HG03442 (cell line): ENCODE measurements around the gene MARCHF2.

Experiments
- ATAC-seq: cut with Tn5 transposase; IDR thresholded peaks from one replicate; pipeline ENCODE4 v1.9.1; 2021; ENCODE audit warnings: mild to moderate bottlenecking, moderate library complexity; ENCODE audit not compliant: unreplicated experiment

The MARCHF2 gene

GRCh38 chr19:8473648-8474476 lies 60.8 kb downstream of the MARCHF2 start:
- ATAC-seq: peak; percentile 42

- ATAC-seq: no peak
Observed at GRCh38 chr19:8475005-8475404, 61.9 kb downstream of the MARCHF2 start.

DNA sequence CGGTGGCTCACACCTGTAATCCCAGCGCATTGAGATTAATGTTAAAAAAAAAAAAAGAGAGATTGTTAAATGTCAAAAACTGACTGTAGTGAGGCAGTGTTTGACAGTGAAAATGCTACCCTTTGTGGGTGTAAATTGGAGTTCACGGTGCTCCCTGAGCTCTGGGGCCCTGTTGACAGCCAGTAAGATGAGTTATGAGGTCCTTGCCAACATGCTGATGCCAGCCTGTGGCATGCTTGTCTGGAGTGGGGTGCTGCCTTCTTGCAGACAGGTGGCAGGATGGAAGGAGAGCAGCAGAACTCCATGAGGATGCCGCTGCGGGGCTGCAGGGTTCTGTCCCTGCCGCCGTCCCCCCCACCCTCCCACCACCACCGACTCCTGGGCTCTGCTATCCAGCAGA lies 63.4 kb downstream of the MARCHF2 start:
- ATAC-seq: no peak

DNA sequence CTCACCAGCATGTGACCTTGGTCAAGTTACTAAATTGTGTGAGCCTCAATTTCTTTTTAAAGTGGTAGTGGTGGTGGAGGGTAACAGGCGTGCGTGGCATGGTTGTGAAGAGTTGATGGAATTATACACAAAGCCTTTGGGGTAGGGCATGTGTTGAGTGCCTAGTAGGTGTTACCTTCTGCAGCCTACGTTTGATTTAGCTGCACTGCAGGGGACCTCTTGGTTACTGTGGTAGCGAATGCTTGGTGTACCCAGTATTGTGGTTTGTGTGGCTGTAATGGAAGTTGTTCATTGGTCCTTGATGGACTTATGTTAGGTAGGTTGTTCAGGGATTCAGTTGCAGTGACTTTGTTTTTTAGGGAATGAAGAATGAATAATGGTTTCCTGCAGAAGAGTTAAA lies 64.8 kb downstream of the MARCHF2 start:
- no peak for ATAC-seq

DNA sequence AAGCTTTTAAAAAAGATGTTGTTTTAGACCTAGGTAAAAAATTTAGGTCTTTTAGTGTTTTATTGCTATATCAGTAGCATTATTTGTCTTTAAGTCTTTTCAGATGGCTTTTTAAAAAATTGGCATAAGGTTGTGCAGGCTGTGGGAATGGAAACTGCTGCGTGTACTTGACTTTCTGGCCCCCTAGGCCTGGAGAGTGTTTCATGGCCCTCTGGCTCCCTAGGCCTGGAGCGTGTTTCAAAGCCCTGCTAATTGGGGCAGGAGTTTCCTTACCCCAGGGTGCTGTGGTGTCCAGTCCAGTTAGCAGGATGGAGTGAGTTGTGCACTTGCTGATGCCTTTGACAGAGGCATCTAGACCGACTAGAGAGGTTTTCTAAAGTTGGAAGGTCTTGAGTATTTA lies 65.5 kb downstream of the MARCHF2 start:
- ATAC-seq: no peak

DNA sequence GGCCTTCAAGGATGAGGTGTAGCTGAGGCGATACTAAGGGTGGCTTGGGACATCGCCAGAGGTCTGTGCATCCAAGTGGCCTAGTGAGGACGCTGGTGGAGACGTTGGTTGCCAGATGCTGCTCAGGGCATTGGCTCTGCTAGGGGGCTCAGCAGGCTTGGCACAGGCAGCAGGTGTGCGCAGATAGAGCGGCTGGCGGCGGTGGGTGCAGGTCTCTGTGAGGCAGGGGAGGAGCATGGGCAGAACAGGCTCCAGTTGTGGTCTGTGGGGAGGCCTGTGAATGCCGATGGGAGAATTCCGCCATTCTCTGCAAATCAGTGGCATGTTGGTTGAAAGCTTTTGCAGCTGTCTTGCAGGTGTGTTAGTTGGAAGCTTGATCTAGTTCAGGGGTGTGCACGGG lies 68.1 kb downstream of the MARCHF2 start:
- no peak for ATAC-seq

GRCh38 chr19:8481616-8482015 lies 68.5 kb downstream of the MARCHF2 start:
- ATAC-seq: no peak

DNA sequence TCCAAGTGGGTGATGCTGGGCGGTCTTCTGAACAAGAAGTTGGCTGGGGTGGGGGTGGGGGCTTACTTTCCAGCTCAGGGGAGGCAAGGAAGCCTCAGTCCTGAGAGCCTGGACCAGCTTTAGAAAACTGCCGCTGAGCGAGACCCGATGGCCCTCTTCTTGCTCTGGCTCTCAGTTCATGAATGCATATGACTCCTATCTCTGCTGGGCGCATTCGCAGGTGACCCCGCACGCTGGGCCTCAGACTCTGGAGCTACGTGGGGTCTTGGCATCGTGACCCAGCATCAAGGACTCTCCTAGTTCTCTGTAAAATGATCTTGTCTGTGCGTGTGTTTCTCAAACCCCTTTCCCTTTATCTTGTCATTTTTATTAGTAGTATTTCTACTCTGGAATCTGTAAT lies 69.6 kb downstream of the MARCHF2 start:
- no peak for ATAC-seq

- no peak for ATAC-seq
Observed at GRCh38 chr19:8483165-8483564, 70.1 kb downstream of the MARCHF2 start.

GRCh38 chr19:8484331-8484894 lies 71.3 kb downstream of the MARCHF2 start:
- no peak for ATAC-seq

DNA sequence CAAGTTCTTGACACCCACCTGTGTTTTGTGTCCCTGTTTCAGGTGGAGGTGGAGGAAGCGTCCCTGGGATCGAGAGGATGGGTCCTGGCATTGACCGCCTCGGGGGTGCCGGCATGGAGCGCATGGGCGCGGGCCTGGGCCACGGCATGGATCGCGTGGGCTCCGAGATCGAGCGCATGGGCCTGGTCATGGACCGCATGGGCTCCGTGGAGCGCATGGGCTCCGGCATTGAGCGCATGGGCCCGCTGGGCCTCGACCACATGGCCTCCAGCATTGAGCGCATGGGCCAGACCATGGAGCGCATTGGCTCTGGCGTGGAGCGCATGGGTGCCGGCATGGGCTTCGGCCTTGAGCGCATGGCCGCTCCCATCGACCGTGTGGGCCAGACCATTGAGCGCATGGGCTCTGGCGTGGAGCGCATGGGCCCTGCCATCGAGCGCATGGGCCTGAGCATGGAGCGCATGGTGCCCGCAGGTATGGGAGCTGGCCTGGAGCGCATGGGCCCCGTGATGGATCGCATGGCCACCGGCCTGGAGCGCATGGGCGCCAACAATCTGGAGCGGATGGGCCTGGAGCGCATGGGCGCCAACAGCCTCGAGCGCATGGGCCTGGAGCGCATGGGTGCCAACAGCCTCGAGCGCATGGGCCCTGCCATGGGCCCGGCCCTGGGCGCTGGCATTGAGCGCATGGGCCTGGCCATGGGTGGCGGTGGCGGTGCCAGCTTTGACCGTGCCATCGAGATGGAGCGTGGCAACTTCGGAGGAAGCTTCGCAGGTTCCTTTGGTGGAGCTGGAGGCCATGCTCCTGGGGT lies 72.7 kb downstream of the MARCHF2 start:
- no peak for ATAC-seq

GRCh38 chr19:8486661-8487136 lies 73.6 kb downstream of the MARCHF2 start:
- ATAC-seq: no peak

DNA sequence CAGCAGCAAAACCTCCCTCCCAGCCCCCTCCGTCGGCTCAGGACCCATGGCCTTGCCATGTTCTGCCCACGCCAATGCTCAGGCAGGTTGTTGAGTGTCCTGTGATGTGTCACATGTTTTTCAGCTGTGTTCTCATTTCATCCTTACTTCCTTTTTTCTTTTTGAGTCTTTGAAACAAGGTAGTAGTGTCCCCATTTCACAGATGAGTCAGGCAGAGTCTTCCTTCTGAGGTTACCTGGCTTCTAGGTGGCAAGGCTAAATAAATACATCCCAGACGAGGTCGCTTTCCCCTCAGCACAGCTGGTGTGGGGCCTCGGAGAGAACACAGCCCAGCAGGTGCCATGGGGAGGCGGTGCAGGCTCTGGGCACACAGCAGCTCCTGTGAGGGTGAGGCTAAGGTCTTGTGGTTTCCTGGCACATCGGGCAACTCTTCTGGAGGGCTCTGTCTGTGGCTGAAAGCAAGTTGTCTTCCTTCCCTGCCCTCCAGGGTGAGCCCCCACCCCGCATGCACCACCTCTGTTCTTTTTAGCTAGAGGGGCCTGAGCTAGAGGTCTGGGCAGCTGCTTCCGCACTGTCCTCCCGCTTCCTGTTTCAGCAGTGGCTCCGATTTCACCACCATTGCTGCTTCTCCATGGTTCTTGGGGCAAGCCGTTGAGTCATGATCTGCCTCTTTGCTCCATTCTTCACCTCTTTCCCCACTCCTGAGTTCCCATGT lies 74.2 kb downstream of the MARCHF2 start:
- ATAC-seq: no peak

GRCh38 chr19:8488365-8488764 lies 75.3 kb downstream of the MARCHF2 start:
- no peak for ATAC-seq
